Activated CD8-positive, alpha-beta memory T cell treated with anti-CD3 and anti-CD28 coated beads for 48 hours (primary cell): ENCODE measurements around the gene ADTRP.

Experiments used
- DNase-seq, 3 experiments: peaks; one replicate each; pipeline ENCODE4 v3.0.0-alpha.2; 2020; ENCODE audit warnings: low read depth in 2 of 3, low spot score in 2 of 3

The ADTRP gene

GRCh38 chr6:11778648-11779328 lies at the start of gene ADTRP:
Gene ADTRP (minus strand): TSS chr6:11778803. CDS start chr6:11778759, 44 bp downstream.
- no peak for DNase-seq

GRCh38 chr6:11826779-11827178 lies 48.2 kb upstream of the ADTRP start:
- DNase-seq = no peak

GRCh38 chr6:11824986-11825385 lies 46.4 kb upstream of the ADTRP start:
- no peak for DNase-seq

GRCh38 chr6:11822346-11822745 lies 43.7 kb upstream of the ADTRP start:
- DNase-seq = no peak

- DNase-seq = no peak
These were observed 43.2 kb upstream of the ADTRP start for GRCh38 chr6:11821781-11822180.

GRCh38 chr6:11820821-11821220 lies 42.2 kb upstream of the ADTRP start:
- DNase-seq = no peak

GRCh38 chr6:11819486-11819885 lies 40.9 kb upstream of the ADTRP start:
- no peak for DNase-seq

GRCh38 chr6:11815231-11815630 lies 36.6 kb upstream of the ADTRP start:
- DNase-seq = no peak

- no peak for DNase-seq
These were observed 36.2 kb upstream of the ADTRP start for GRCh38 chr6:11814819-11815218.

- DNase-seq = no peak
These were observed 35.5 kb upstream of the ADTRP start for GRCh38 chr6:11814106-11814505.

GRCh38 chr6:11813606-11814005 lies 35.0 kb upstream of the ADTRP start:
- DNase-seq = no peak

- no peak for DNase-seq
These were observed 34.3 kb upstream of the ADTRP start for GRCh38 chr6:11812951-11813350.

- no peak for DNase-seq
These were observed 33.8 kb upstream of the ADTRP start for GRCh38 chr6:11812439-11812838.

- no peak for DNase-seq
These were observed 33.2 kb upstream of the ADTRP start for GRCh38 chr6:11811644-11812264.

GRCh38 chr6:11810854-11811643 lies 32.4 kb upstream of the ADTRP start:
- DNase-seq = no peak

- DNase-seq = no peak
These were observed 31.5 kb upstream of the ADTRP start for GRCh38 chr6:11810039-11810541.

GRCh38 chr6:11808054-11808453 lies 29.5 kb upstream of the ADTRP start:
- DNase-seq = no peak

GRCh38 chr6:11806561-11807317 lies 28.1 kb upstream of the ADTRP start:
- no peak for DNase-seq

GRCh38 chr6:11805259-11806053 lies 26.9 kb upstream of the ADTRP start:
- no peak for DNase-seq

- DNase-seq = no peak
These were observed 26.1 kb upstream of the ADTRP start for GRCh38 chr6:11804701-11805100.
